GM21515 (cell line): Measurements from ENCODE around the gene MDFIC2.
"Not testable (repeated sequence)": the region's sequence is repeated elsewhere in the genome, so short reads cannot be mapped to it uniquely, and the experiment has no call there.

Experiments
- ATAC-seq: cut with Tn5 transposase; IDR thresholded peaks from one replicate; pipeline ENCODE4 v1.9.1; 2021; ENCODE audit not compliant: unreplicated experiment

Gene MDFIC2

DNA sequence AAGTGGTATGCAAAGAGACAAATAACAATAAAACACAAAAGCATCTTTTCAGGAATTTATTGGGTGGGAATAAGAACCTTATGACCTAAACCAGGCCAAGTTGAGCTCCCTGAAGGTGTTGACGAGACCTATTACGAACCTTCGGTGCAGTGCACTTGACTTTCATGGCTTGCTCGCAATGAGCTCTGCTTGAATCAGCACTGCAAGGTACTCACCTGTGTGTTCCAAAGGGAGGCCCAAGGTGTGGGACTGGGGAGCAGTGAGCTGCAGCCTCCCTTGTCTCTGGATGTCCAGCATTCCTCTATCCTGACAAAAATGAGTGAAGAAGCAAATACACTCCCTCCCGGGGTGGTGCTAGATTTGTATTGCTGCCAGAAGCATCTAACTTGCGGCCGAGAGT, at the start of gene MDFIC2:
Gene MDFIC2 (minus strand): TSS at position 303 of the 400 bp plus-strand sequence. CDS start 665 bp downstream, outside the sequence.
- ATAC-seq: no peak

- ATAC-seq: peak; percentile 74
These were observed 48.7 kb upstream of the MDFIC2 start for GRCh38 chr3:70360979-70361760.

DNA sequence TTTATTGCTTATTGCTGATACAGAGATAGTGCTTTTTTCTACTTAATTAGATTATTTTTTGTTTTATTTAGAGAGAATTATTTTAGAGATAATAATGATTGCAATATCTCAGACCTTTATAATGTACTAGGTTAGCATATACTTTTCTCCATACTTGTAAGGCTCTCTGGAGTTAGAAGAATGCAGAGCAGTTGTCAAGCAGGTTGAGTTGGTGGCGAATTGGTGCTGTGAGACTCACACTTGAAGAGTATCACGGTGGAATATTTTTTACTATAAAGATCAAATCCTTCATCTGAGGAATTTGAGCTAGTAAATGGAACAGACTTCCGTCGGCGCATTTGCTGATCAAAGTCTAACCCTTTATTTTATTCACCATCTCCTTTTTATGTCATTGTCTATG, 47.3 kb upstream of the MDFIC2 start:
- no peak for ATAC-seq

DNA sequence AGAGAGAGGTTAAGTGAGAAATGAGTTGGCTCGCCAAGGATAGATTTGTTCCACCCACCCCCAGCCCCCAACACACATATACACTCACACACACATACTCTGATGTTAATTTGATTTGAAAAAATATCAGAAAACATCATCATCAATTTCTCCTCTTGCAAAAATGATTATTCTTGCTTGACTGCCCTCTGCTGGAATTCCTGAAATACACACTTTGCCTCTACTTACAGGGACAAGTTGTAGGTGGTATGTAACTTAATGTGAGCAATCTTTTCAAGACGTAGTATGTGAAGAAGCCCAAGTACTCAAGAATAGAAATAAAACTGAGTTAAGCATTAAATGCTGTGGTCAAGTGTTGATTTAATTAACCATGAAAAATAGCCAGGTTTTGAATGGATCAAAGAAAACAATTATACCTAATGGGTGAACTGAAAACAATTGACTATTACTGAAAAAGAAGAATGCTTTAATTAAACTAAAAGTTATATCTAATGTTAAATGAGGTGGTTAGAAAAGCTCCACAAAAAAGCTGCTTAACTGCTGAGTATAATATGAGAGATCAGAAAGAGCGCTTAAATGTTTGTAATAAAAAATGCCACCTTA, 46.6 kb upstream of the MDFIC2 start:
- peak; percentile 52 for ATAC-seq

GRCh38 chr3:70352215-70352614, 39.8 kb upstream of the MDFIC2 start:
- no peak for ATAC-seq

GRCh38 chr3:70342149-70342548, 29.7 kb upstream of the MDFIC2 start:
- no peak for ATAC-seq

- ATAC-seq: not testable (repeated sequence)
These were observed 24.4 kb upstream of the MDFIC2 start for GRCh38 chr3:70336885-70337284.

- no peak for ATAC-seq
These were observed 20.6 kb upstream of the MDFIC2 start for GRCh38 chr3:70333080-70333479.

DNA sequence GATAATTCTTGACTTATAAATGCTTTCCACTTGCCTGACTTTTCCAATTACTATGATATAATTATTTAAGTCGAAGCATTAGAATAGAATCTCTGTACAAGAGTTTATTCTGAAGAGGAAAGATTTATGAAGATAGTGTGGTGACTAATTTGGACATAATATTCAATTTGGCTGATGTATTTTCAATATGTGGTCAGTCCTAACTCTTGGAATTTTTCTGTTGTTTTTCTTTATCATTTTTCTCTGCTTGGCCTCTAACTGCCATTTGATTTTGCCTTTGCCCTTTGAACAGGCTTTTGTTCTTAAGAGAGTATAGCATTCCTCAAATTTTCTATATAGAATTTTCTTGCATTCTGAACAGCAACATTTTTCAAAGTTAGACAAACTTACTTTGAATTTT, 2.6 kb upstream of the MDFIC2 start:
- no peak for ATAC-seq

- no peak for ATAC-seq
These were observed 1.6 kb downstream of the MDFIC2 start for GRCh38 chr3:70310809-70311208.

DNA sequence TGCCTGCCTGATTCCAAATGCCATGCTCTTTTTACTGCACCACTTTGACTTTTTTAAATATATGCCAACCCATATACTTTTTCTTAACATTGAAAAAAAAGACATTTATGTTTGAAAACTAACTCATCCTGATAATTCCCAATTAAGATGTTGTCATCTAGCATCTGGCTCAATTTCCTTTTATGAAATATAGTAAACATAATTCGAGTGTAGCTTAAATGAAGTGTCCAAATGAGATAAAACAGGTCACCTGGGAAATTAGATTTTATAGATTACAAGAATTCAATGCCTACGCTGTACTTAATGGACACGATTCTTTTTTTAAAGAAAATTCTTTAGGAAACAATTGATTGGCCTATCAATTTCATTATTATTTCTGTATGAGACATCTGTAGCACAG, 2.8 kb downstream of the MDFIC2 start:
- ATAC-seq: no peak

GRCh38 chr3:70308760-70309159, 3.7 kb downstream of the MDFIC2 start:
- ATAC-seq: no peak

DNA sequence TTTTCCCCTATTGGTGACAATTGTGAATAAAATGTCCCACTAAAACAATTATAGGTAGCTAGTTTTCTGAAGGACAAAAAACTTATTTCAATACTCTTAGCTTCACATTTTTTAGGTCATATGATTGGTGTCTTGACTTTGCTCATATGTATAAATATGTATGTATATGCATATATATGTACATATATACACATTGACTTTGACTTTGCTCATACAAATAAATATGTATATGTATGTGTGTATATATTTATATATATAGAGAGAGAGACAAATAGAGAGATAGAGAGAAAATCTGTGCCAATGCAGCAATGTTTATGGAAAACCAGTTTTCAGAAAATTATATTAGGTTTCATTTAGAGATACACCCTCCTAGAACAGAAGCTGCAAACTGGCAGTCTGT, 5.7 kb downstream of the MDFIC2 start:
- ATAC-seq: no peak

DNA sequence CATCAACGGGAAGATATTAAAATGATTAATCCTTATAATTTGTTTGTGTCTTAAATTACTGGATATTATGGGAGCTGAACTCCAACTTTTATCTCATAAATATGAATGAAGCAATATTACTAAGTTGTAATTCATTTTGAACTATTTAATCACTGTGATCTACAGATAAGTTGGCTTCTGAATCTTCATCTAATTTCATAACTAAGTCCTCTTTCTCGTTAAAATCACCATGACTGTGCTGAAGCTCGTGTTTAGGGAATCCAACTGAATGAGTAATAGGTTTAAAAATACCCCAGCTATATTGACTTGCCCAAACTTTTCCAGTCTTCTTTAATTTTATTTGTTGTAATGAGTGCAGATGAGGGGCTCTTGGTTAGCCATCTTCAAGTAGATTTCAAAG, 14.1 kb downstream of the MDFIC2 start:
- ATAC-seq: no peak

GRCh38 chr3:70291097-70291482, 21.3 kb downstream of the MDFIC2 start:
- no peak for ATAC-seq

DNA sequence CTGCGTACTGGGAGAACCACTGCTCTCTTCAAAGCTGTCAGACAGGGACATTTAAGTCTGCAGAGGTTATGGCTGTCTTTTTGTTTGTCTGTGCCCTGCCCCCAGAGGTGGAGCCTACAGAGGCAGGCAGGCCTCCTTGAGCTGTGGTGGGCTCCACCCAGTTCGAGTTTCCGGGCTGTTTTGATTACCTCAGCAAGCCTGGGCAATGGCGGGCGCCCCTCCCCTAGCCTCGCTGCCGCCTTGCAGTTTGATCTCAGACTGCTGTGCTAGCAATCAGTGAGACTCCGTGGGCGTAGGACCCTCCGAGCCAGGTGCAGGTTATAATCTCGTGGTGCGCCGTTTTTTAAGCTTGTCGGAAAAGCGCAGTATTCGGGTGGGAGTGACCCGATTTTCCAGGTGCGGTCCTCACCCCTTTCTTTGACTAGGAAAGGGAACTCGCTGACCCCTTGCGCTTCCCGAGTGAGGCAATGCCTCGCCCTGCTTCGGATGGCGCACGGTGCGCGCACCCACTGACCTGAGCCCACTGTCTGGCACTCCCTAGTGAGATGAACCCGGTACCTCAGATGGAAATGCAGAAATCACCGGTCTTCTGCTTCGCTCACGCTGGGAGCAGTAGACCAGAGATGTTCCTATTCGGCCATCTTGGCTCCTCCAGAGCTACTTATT, 21.9 kb downstream of the MDFIC2 start:
- not testable (repeated sequence) for ATAC-seq

DNA sequence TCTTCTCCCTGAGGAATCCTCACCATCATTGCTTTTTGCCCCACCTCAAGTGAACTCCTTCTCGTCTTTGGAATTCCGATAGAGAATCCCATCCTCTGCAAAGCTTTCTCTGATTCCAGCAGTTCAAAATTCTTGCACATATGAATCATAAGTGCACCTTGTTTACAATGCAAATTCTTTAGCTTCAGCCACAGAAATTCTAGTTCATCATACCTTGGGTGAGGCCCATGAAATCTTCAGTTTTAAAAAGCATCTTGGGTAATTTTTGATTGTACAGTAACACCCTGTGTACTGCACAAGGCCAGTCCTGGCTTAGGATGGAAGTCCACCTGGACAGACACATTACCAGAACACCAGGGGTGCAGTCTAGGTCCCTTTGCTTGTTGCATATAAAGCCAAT, 30.8 kb downstream of the MDFIC2 start:
- no peak for ATAC-seq

- ATAC-seq: no peak
These were observed 35.1 kb downstream of the MDFIC2 start for GRCh38 chr3:70277304-70277703.

GRCh38 chr3:70276901-70277300, 35.5 kb downstream of the MDFIC2 start:
- no peak for ATAC-seq

DNA sequence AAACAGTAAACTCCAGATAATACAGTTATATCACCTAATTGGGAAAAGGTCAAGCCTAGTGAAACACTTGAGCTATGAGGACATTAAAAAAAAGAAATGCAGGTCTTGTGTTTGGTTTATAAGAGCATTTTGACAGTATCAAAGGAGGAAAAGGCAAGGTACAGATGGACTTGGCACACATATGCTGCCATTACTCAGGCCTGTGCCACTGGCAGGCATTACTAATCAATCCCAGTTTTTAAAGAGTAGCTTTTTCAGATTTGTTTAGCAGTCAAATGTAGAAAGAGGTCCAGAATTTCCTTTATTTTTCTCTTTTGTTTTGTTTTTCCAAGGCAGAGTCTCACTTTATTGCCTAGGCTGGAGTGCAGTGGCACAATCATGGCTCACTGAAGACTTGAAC, 38.9 kb downstream of the MDFIC2 start:
- no peak for ATAC-seq

- no peak for ATAC-seq
These were observed 39.6 kb downstream of the MDFIC2 start for GRCh38 chr3:70272798-70273197.

DNA sequence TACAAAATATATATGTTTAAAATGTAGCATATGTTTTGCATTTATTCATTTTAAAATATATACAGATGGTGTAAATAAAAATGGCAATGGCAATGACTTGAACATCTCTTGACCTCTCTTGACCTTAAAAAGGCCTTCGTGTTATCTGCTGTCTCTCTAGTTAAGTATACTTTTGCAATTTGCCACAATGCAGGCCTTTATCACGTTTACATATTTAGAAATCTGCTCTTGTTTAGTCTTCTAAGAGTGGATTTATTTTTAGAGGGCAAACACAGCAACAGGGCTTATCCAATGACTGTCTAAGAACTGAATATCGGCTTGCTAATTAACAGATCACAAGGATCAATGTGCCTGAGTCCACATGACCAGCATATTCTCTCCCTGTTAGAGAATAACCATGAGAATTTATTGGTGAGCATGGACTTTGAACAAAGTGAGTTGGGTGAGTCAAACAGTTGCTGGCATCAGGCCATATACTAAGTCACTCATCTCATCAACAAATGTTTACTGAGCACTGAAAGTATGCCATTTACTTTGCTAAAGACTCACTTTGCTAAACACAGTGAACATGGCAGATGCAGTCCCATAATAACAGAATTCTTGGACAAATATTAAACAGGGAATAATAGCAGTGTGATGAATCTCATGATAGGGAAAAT, 48.2 kb downstream of the MDFIC2 start:
- ATAC-seq: no peak
